GM23338 (cell line): ENCODE results near the gene KIRREL3. TPM values are rescaled to one million over a fixed set of nuclear protein-coding genes. Genes with fewer than 3 reads are reported as not detected.

Source experiments
- ATAC-seq: fragments of 200-7000 bp; cut with Tn5 transposase; 3 replicates; pipeline ENCODE4 v1.9.1; 2020
- DNase-seq: peaks from one replicate; pipeline ENCODE4 v3.0.0-alpha.2; 2015; ENCODE audit warnings: low spot score
- H2AFZ ChIP-seq: fragments of 200-600 bp; sonication (generic); 2 replicates; pipeline ENCODE4 v1.8.0; 2016; ENCODE audit warnings: antibody characterized with exemption, mild to moderate bottlenecking, moderate library complexity
- H3F3A ChIP-seq: fragments of 200-600 bp; sonication (generic); replicated peaks from 2 replicates; pipeline ENCODE4 v1.8.0; 2017; ENCODE audit warnings: antibody characterized with exemption, mixed run types, low read depth
- H3K27ac ChIP-seq: fragments of 200-600 bp; sonication (generic); 2 replicates; pipeline ENCODE4 v1.6.1; 2016; ENCODE audit warnings: low read depth
- H3K27me3 ChIP-seq: fragments of 200-600 bp; sonication (generic); 2 replicates; pipeline ENCODE4 v1.8.0; 2016; ENCODE audit warnings: mild to moderate bottlenecking, mixed run types, moderate library complexity; ENCODE audit not compliant: insufficient read depth
- H3K36me3 ChIP-seq: fragments of 200-600 bp; sonication (generic); 2 replicates; pipeline ENCODE4 v1.8.0; 2016; ENCODE audit warnings: mild to moderate bottlenecking; ENCODE audit not compliant: insufficient read depth
- H3K4me1 ChIP-seq: fragments of 200-600 bp; sonication (generic); 2 replicates; pipeline ENCODE4 v1.8.0; 2016; ENCODE audit warnings: mild to moderate bottlenecking, moderate library complexity; ENCODE audit not compliant: insufficient read depth
- H3K4me2 ChIP-seq: fragments of 200-600 bp; sonication (generic); 2 replicates; pipeline ENCODE4 v1.7.1; 2017; ENCODE audit warnings: mixed run types
- H3K4me3 ChIP-seq: fragments of 200-600 bp; sonication (generic); 2 replicates; pipeline ENCODE4 v1.6.1; 2016; ENCODE audit warnings: mixed run types
- H3K79me2 ChIP-seq: fragments of 200-600 bp; sonication (generic); replicated peaks from 2 replicates; pipeline ENCODE4 v1.8.0; 2017; ENCODE audit warnings: mild to moderate bottlenecking; ENCODE audit not compliant: insufficient read depth
- H3K9me2 ChIP-seq: fragments of 200-600 bp; sonication (generic); 2 replicates; pipeline ENCODE4 v1.8.0; 2017; ENCODE audit not compliant: insufficient read depth
- H4K20me1 ChIP-seq: fragments of 200-600 bp; sonication (generic); replicated peaks from 2 replicates; pipeline ENCODE4 v1.8.0; 2017; ENCODE audit warnings: mild to moderate bottlenecking; ENCODE audit not compliant: insufficient read depth
- H3K27ac Mint-ChIP-seq: 2 replicates; pipeline ENCODE4 v1.8.0; 2020; ENCODE audit warnings: inconsistent platforms, mild to moderate bottlenecking, moderate library complexity, mixed read lengths
- H3K27me3 Mint-ChIP-seq: 3 replicates; pipeline ENCODE4 v1.8.0; 2022; ENCODE audit warnings: low read depth, mild to moderate bottlenecking, moderate library complexity, mixed read lengths, inconsistent platforms; ENCODE audit not compliant: insufficient read depth, poor library complexity
- H3K36me3 Mint-ChIP-seq: 3 replicates; pipeline ENCODE4 v1.8.0; 2021; ENCODE audit warnings: low read depth, mild to moderate bottlenecking, inconsistent platforms, moderate library complexity, mixed read lengths
- H3K4me1 Mint-ChIP-seq: 3 replicates; pipeline ENCODE4 v1.8.0; 2020; ENCODE audit warnings: mild to moderate bottlenecking, inconsistent platforms, mixed read lengths
- H3K4me3 Mint-ChIP-seq: 3 replicates; pipeline ENCODE4 v1.8.0; 2021; ENCODE audit warnings: moderate library complexity, mild to moderate bottlenecking, inconsistent platforms, mixed read lengths
- H3K9me3 Mint-ChIP-seq: 3 replicates; pipeline ENCODE4 v1.8.0; 2020; ENCODE audit warnings: moderate library complexity, mild to moderate bottlenecking, inconsistent platforms, mixed read lengths
- CREB1 ChIP-seq: fragments of 250-450 bp; sonication (Bioruptor Pico); IDR thresholded peaks from 2 replicates; pipeline ENCODE4 v1.5.0; 2020; ENCODE audit warnings: low read depth, mild to moderate bottlenecking, moderate library complexity
- EZH2 ChIP-seq: fragments of 200-600 bp; sonication (generic); IDR thresholded peaks from one replicate; pipeline ENCODE4 v1.8.0; 2017; ENCODE audit warnings: antibody characterized with exemption, mild to moderate bottlenecking, low read depth; ENCODE audit not compliant: unreplicated experiment
- EZH2phosphoT487 ChIP-seq: fragments of 200-600 bp; sonication (generic); IDR thresholded peaks from one replicate; pipeline ENCODE4 v1.8.1; 2018; ENCODE audit warnings: antibody characterized with exemption; ENCODE audit not compliant: unreplicated experiment
- POLR2AphosphoS5 ChIP-seq: IDR thresholded peaks from 2 replicates; pipeline ENCODE4 v1.6.1; 2016; ENCODE audit warnings: antibody characterized with exemption, low read depth
- STAT1 ChIP-seq: IDR thresholded peaks from one replicate; pipeline ENCODE4 v1.6.1; 2016; ENCODE audit warnings: antibody characterized with exemption; ENCODE audit not compliant: unreplicated experiment
- ZNF114 ChIP-seq: fragments of 250-450 bp; sonication (Bioruptor Pico); IDR thresholded peaks from 2 replicates; pipeline ENCODE4 v1.5.0; 2020; ENCODE audit warnings: mild to moderate bottlenecking, moderate library complexity
- ZNF331 ChIP-seq: fragments of 250-450 bp; sonication (Bioruptor Pico); IDR thresholded peaks from 2 replicates; pipeline ENCODE4 v1.5.0; 2020; ENCODE audit warnings: low read depth, mild to moderate bottlenecking, moderate library complexity
- polyA plus RNA-seq: library from polyadenylated mRNA; unstranded; fragments of >200 nt; fragmentation: Nextera tagmentation; extraction: Ambion mirVana; gene quantifications from 2 replicates; pipeline ENCODE4 v1.2.1, GENCODE V29; 2016
- total RNA-seq: library from RNA; depleted of rRNA; stranded (reverse); fragments of >200 nt; shearing (Covaris generic); gene quantifications from 2 replicates; pipeline ENCODE4 v1.2.3, GENCODE V29; 2014
- TF ChIP-seq, protein P1 (sequence below): IDR thresholded peaks from one replicate; pipeline ENCODE4 v1.6.1; 2018; ENCODE audit warnings: antibody characterized with exemption; ENCODE audit not compliant: unreplicated experiment
- TF ChIP-seq, protein P2 (sequence below): fragments of 250-450 bp; sonication (Bioruptor Pico); IDR thresholded peaks from 2 replicates; pipeline ENCODE4 v1.5.0; 2020; ENCODE audit warnings: mild to moderate bottlenecking, moderate library complexity
- TF ChIP-seq, protein P3 (sequence below): IDR thresholded peaks from 2 replicates; pipeline ENCODE4 v1.6.1; 2016; ENCODE audit warnings: antibody characterized with exemption
- TF ChIP-seq, protein P4 (sequence below), 2 experiments: fragments of 200-600 bp in 1 of 2; sonication (generic) in 1 of 2; conservative IDR thresholded peaks; 2 replicates each; pipeline versions ENCODE4 v1.5.1 to v1.6.1; 2016 to 2017; ENCODE audit warnings: antibody characterized with exemption in 2 of 2, low read depth in 2 of 2, mild to moderate bottlenecking in 2 of 2, moderate library complexity in 1 of 2

KIRREL3 gene
- total and polyA plus RNA-seq, 2 experiments from 2014 or later: 0.13 to 1.5 TPM

DNA sequence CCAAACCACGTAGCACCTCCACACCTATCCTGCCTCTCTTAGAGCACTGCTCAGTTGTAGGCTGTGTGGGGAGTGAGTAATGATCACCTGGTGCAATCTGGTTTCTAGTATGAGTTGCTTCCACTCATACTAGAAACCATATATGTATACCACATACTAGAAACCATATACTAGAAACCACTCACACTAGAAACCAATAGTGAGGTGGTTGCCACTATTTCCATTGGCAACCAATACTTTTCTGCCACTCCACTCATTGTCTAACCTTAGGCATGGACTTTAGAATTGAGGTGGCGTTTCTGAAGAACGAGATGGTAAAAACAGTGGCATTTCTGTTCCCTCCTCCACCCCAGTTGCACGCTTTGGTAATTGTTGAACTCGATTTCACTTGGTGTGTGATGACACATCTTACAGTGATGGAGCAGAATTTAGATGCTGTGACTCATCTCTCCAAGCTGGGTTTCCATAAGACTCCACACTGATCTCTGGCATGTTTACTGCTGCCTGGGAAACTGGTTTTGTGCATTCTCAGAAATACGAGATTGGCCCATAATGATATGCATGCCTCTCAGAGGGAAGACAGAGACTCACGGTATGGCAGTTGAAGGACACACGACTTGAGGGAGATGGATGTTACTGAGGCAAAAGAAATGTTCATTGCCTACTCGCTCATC lies 82.9 kb downstream of the KIRREL3 start:
- no peaks in the 10 kb centered on the region for H3F3A ChIP-seq
- H3K4me3 ChIP-seq: no peak overlapping the region
- no peaks in the 10 kb centered on the region for H3K27me3 ChIP-seq
- H3K27ac Mint-ChIP-seq: no peak overlapping the region
- no peak overlapping the region for H3K27ac ChIP-seq
- H4K20me1 ChIP-seq: no peaks in the 10 kb centered on the region
- peaks cover 5% of the 10 kb centered on the region; the same call in 1 of the 2 replicates for H3K9me2 ChIP-seq
- no peaks in the 10 kb centered on the region for H3K27me3 Mint-ChIP-seq
- H2AFZ ChIP-seq: no peak overlapping the region
- no peak for TF ChIP-seq CREB1 (CRISPR knock-in tag)
- no peak for TF ChIP-seq ZNF331 (CRISPR knock-in tag)
- TF ChIP-seq, protein P1, sequence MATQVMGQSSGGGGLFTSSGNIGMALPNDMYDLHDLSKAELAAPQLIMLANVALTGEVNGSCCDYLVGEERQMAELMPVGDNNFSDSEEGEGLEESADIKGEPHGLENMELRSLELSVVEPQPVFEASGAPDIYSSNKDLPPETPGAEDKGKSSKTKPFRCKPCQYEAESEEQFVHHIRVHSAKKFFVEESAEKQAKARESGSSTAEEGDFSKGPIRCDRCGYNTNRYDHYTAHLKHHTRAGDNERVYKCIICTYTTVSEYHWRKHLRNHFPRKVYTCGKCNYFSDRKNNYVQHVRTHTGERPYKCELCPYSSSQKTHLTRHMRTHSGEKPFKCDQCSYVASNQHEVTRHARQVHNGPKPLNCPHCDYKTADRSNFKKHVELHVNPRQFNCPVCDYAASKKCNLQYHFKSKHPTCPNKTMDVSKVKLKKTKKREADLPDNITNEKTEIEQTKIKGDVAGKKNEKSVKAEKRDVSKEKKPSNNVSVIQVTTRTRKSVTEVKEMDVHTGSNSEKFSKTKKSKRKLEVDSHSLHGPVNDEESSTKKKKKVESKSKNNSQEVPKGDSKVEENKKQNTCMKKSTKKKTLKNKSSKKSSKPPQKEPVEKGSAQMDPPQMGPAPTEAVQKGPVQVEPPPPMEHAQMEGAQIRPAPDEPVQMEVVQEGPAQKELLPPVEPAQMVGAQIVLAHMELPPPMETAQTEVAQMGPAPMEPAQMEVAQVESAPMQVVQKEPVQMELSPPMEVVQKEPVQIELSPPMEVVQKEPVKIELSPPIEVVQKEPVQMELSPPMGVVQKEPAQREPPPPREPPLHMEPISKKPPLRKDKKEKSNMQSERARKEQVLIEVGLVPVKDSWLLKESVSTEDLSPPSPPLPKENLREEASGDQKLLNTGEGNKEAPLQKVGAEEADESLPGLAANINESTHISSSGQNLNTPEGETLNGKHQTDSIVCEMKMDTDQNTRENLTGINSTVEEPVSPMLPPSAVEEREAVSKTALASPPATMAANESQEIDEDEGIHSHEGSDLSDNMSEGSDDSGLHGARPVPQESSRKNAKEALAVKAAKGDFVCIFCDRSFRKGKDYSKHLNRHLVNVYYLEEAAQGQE: no peak
- no peak for TF ChIP-seq EZH2
- TF ChIP-seq, protein P2, sequence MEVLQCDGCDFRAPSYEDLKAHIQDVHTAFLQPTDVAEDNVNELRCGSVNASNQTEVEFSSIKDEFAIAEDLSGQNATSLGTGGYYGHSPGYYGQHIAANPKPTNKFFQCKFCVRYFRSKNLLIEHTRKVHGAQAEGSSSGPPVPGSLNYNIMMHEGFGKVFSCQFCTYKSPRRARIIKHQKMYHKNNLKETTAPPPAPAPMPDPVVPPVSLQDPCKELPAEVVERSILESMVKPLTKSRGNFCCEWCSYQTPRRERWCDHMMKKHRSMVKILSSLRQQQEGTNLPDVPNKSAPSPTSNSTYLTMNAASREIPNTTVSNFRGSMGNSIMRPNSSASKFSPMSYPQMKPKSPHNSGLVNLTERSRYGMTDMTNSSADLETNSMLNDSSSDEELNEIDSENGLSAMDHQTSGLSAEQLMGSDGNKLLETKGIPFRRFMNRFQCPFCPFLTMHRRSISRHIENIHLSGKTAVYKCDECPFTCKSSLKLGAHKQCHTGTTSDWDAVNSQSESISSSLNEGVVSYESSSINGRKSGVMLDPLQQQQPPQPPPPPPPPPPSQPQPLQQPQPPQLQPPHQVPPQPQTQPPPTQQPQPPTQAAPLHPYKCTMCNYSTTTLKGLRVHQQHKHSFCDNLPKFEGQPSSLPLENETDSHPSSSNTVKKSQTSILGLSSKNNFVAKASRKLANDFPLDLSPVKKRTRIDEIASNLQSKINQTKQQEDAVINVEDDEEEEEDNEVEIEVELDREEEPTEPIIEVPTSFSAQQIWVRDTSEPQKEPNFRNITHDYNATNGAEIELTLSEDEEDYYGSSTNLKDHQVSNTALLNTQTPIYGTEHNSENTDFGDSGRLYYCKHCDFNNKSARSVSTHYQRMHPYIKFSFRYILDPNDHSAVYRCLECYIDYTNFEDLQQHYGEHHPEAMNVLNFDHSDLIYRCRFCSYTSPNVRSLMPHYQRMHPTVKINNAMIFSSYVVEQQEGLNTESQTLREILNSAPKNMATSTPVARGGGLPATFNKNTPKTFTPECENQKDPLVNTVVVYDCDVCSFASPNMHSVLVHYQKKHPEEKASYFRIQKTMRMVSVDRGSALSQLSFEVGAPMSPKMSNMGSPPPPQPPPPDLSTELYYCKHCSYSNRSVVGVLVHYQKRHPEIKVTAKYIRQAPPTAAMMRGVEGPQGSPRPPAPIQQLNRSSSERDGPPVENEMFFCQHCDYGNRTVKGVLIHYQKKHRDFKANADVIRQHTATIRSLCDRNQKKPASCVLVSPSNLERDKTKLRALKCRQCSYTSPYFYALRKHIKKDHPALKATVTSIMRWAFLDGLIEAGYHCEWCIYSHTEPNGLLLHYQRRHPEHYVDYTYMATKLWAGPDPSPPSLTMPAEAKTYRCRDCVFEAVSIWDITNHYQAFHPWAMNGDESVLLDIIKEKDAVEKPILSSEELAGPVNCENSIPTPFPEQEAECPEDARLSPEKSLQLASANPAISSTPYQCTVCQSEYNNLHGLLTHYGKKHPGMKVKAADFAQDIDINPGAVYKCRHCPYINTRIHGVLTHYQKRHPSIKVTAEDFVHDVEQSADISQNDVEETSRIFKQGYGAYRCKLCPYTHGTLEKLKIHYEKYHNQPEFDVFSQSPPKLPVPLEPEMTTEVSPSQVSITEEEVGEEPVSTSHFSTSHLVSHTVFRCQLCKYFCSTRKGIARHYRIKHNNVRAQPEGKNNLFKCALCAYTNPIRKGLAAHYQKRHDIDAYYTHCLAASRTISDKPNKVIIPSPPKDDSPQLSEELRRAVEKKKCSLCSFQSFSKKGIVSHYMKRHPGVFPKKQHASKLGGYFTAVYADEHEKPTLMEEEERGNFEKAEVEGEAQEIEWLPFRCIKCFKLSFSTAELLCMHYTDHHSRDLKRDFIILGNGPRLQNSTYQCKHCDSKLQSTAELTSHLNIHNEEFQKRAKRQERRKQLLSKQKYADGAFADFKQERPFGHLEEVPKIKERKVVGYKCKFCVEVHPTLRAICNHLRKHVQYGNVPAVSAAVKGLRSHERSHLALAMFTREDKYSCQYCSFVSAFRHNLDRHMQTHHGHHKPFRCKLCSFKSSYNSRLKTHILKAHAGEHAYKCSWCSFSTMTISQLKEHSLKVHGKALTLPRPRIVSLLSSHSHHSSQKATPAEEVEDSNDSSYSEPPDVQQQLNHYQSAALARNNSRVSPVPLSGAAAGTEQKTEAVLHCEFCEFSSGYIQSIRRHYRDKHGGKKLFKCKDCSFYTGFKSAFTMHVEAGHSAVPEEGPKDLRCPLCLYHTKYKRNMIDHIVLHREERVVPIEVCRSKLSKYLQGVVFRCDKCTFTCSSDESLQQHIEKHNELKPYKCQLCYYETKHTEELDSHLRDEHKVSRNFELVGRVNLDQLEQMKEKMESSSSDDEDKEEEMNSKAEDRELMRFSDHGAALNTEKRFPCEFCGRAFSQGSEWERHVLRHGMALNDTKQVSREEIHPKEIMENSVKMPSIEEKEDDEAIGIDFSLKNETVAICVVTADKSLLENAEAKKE (CRISPR knock-in tag): no peak
- no peak for TF ChIP-seq ZNF114
- no peak for TF ChIP-seq EZH2phosphoT487
- TF ChIP-seq STAT1: no peak
- TF ChIP-seq POLR2AphosphoS5: no peak
- TF ChIP-seq, protein P3, sequence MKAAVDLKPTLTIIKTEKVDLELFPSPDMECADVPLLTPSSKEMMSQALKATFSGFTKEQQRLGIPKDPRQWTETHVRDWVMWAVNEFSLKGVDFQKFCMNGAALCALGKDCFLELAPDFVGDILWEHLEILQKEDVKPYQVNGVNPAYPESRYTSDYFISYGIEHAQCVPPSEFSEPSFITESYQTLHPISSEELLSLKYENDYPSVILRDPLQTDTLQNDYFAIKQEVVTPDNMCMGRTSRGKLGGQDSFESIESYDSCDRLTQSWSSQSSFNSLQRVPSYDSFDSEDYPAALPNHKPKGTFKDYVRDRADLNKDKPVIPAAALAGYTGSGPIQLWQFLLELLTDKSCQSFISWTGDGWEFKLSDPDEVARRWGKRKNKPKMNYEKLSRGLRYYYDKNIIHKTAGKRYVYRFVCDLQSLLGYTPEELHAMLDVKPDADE: no peak
- TF ChIP-seq, protein P4, sequence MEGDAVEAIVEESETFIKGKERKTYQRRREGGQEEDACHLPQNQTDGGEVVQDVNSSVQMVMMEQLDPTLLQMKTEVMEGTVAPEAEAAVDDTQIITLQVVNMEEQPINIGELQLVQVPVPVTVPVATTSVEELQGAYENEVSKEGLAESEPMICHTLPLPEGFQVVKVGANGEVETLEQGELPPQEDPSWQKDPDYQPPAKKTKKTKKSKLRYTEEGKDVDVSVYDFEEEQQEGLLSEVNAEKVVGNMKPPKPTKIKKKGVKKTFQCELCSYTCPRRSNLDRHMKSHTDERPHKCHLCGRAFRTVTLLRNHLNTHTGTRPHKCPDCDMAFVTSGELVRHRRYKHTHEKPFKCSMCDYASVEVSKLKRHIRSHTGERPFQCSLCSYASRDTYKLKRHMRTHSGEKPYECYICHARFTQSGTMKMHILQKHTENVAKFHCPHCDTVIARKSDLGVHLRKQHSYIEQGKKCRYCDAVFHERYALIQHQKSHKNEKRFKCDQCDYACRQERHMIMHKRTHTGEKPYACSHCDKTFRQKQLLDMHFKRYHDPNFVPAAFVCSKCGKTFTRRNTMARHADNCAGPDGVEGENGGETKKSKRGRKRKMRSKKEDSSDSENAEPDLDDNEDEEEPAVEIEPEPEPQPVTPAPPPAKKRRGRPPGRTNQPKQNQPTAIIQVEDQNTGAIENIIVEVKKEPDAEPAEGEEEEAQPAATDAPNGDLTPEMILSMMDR (conservative IDR thresholded peaks at IDR 0.05; ENCODE audit: low read depth in 2 of 2): no peak
- no peak overlapping the region for H3K4me2 ChIP-seq
- no peaks in the 10 kb centered on the region for H3K4me1 ChIP-seq
- ATAC-seq (no peak), DNase-seq (no peak)
- no peaks in the 10 kb centered on the region for H3K36me3 ChIP-seq
- H3K9me3 Mint-ChIP-seq: no peaks in the 10 kb centered on the region
- no peaks in the 10 kb centered on the region for H3K36me3 Mint-ChIP-seq
- H3K4me3 Mint-ChIP-seq: no peak overlapping the region
- peaks cover 9% of the 10 kb centered on the region for H3K4me1 Mint-ChIP-seq
- no peaks in the 10 kb centered on the region for H3K79me2 ChIP-seq
